Spleen (tissue), 11 donors: ENCODE measurements around the gene KATNAL1. TPM values are rescaled to one million over a fixed set of nuclear protein-coding genes. Genes with fewer than 3 reads are reported as not detected.

Source experiments
- DNase-seq: peaks from one replicate; pipeline ENCODE4 v3.0.0-alpha.2; 2020
- H3K27ac ChIP-seq, 8 donors: fragments of 200-600 bp; sonication (generic) in 7 of 8; 1 replicate in 4 of 8; 2 replicates in 4 of 8; pipeline versions ENCODE4 v1.5.0 to v1.8.0; 2016 to 2021; ENCODE audit warnings: inconsistent platforms in 4 of 8, mild to moderate bottlenecking in 4 of 8, moderate library complexity in 1 of 8
- H3K27me3 ChIP-seq, 7 donors: fragments of 200-600 bp; sonication (generic) in 6 of 7; replicated peaks in 1 of 7; 1 replicate in 4 of 7; 2 replicates in 3 of 7; pipeline versions ENCODE4 v1.5.0 to v1.8.0; 2016 to 2021; ENCODE audit warnings: inconsistent platforms in 3 of 7, mild to moderate bottlenecking in 1 of 7
- H3K36me3 ChIP-seq, 6 donors: fragments of 200-600 bp; sonication (generic) in 5 of 6; 1 replicate in 4 of 6; 2 replicates in 2 of 6; pipeline versions ENCODE4 v1.5.0 to v1.8.0; 2016 to 2021; ENCODE audit warnings: inconsistent platforms in 2 of 6
- H3K4me1 ChIP-seq, 6 donors: fragments of 200-600 bp; sonication (generic) in 5 of 6; 1 replicate in 3 of 6; 2 replicates in 3 of 6; pipeline versions ENCODE4 v1.5.0 to v1.8.0; 2016 to 2021; ENCODE audit warnings: inconsistent platforms in 3 of 6
- H3K4me3 ChIP-seq, 8 donors: fragments of 200-600 bp; sonication (generic) in 7 of 8; 1 replicate in 4 of 8; 2 replicates in 4 of 8; pipeline versions ENCODE4 v1.5.0 to v1.8.0; 2016 to 2021; ENCODE audit warnings: inconsistent platforms in 4 of 8, mild to moderate bottlenecking in 4 of 8, moderate library complexity in 2 of 8
- H3K9me3 ChIP-seq, 8 donors: fragments of 200-600 bp; sonication (generic) in 7 of 8; 1 replicate in 4 of 8; 2 replicates in 4 of 8; pipeline versions ENCODE4 v1.5.0 to v1.8.0; 2016 to 2021; ENCODE audit warnings: inconsistent platforms in 4 of 8
- POLR2A ChIP-seq, 3 donors: fragments of 450-650 bp; IDR thresholded peaks; one replicate each; pipeline ENCODE4 v1.5.1; 2017; ENCODE audit warnings: antibody characterized with exemption in 3 of 3, mild to moderate bottlenecking in 1 of 3
- POLR2AphosphoS5 ChIP-seq, 3 donors: sonication (generic); formaldehyde crosslinking; IDR thresholded peaks; one replicate each; pipeline ENCODE4 v1.5.1; 2017; ENCODE audit warnings: antibody characterized with exemption in 3 of 3
- WGBS, 5 donors: extraction: QIAGEN DNeasy Blood & Tissue Kit in 3 of 5; methylation state at CpG; one replicate each; pipeline versions ENCODE4 v1.1.5 to v1.1.7; 2013 to 2018; 5-methylcytosine and 5-hydroxymethylcytosine counted together
- intact Hi-C: fragments of 100-400 bp; cut with DNase I; formaldehyde crosslinking; loops from one replicate; pipeline ENCODE4 v1.15.0; 2023; ENCODE audit warnings: low total_unique reads
- polyA plus RNA-seq, 3 donors: library from polyadenylated mRNA; stranded (reverse); fragments of 200-250 nt; gene quantifications; one replicate each; pipeline ENCODE4 v1.2.1, GENCODE V29; 2013
- total RNA-seq, 7 donors: library from RNA; depleted of rRNA in 3 of 7; stranded (reverse); fragments of >200 nt in 3 of 7; fragmentation: NEBNext Ultra II Directional in 4 of 7; extraction: Animal tissue kit (Norgen Biotek cat#: 25700) in 4 of 7; gene quantifications; one replicate each; pipeline versions ENCODE4 v1.1.0 to v1.2.1, GENCODE V29; 2016 to 2021
- TF ChIP-seq, protein P1 (sequence below), 11 experiments: fragments of 200-600 bp in 7 of 11; fragments of 450-650 bp in 4 of 11; sonication (generic) in 4 of 11; IDR thresholded peaks in 8 of 11; conservative IDR thresholded peaks in 3 of 11; 1 replicate in 7 of 11; 2 replicates in 4 of 11; pipeline versions ENCODE4 v1.4.0 to v1.8.0; 2016 to 2021; ENCODE audit warnings: antibody characterized with exemption in 11 of 11, inconsistent platforms in 4 of 11, mild to moderate bottlenecking in 1 of 11
- donor health status: healthy with polysubstance abuse.
- donor health status: DM: no; HTN: no; CAD: no; lungs with moderate emphysema.
- donor health status: DM: no; HTN: no; CAD: no.
- donor health status: Bipolar disorder and iron deficiency.
- donor health status: healthy.
- donor health status: DM: no; HTN: no; CAD: no.
- donor health status: DM: yes; HTN: yes; CAD: no.

The KATNAL1 gene
- total and polyA plus RNA-seq, 10 donors, result 0.78 to 17.6 (median 9.5) TPM

DNA sequence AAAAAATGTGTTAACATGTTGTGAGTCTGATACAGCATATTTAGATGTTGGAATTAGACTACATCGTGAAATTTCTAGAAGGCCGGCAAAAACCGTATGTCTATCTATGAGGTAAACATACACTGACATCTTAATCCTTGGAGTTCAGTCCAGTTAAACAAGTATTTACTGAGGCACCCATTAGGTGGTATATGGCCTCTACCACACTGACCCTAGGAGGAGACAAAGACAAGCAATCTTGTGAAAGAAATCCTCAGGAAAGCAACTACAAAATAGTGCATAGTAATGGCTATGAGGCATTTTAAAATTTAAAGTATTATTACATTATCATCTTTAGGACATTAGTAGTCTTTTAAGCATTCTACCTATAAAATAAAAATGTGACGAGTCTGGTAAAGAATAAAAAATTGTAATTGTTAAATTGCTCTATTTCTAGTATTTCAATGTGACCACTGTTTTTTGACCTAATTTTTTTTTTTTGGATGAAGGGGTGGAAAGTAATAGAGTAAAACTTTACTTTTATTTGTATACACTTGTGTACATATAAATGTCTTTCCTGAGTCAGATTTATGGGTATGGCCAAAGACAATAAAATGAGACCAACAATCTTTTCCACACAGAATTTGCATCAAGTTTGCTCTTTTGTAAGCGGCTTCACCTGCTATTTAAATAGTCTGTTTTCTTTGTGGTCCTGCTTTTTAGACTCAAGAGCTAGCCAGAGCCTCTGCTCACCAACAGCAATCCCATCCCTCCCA lies 50.5 kb downstream of the KATNAL1 start:
- TF ChIP-seq, protein P1, sequence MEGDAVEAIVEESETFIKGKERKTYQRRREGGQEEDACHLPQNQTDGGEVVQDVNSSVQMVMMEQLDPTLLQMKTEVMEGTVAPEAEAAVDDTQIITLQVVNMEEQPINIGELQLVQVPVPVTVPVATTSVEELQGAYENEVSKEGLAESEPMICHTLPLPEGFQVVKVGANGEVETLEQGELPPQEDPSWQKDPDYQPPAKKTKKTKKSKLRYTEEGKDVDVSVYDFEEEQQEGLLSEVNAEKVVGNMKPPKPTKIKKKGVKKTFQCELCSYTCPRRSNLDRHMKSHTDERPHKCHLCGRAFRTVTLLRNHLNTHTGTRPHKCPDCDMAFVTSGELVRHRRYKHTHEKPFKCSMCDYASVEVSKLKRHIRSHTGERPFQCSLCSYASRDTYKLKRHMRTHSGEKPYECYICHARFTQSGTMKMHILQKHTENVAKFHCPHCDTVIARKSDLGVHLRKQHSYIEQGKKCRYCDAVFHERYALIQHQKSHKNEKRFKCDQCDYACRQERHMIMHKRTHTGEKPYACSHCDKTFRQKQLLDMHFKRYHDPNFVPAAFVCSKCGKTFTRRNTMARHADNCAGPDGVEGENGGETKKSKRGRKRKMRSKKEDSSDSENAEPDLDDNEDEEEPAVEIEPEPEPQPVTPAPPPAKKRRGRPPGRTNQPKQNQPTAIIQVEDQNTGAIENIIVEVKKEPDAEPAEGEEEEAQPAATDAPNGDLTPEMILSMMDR (IDR thresholded peaks at IDR 0.05 in 8 of 11, conservative IDR thresholded peaks at IDR 0.05 in 3 of 11), result no peak
- TF ChIP-seq POLR2AphosphoS5 (IDR thresholded peaks at IDR 0.05) (no peak), POLR2A (IDR thresholded peaks at IDR 0.05) (no peak)
- WGBS, 5 donors, result 92 to 100% (median 94%) methylated on average over 5 of the region's 5 CpGs
- H3K4me1 ChIP-seq, result peaks cover 0 to 10% (median 0%) of the 10 kb centered on the region in 6 donors

GRCh38 chr13:30255696-30256095 lies 51.7 kb downstream of the KATNAL1 start:
- WGBS, 5 donors, result 93 to 98% (median 96%) methylated on average over 1 of the region's 1 CpG
- no peak overlapping the region for H3K27ac ChIP-seq
- no peak overlapping the region for H3K4me3 ChIP-seq
- peaks cover 0 to 17% (median 0%) of the 10 kb centered on the region in 6 donors for H3K36me3 ChIP-seq
- H3K27me3 ChIP-seq, result no peaks in the 10 kb centered on the region
- H3K4me1 ChIP-seq, result peaks cover 0 to 10% (median 0%) of the 10 kb centered on the region in 6 donors
- no peaks in the 10 kb centered on the region for H3K9me3 ChIP-seq
- intact Hi-C loops, result no loop called here
- DNase-seq, result no peak
- no peak for TF ChIP-seq POLR2A (IDR thresholded peaks at IDR 0.05)
- no peak for TF ChIP-seq POLR2AphosphoS5 (IDR thresholded peaks at IDR 0.05)
- TF ChIP-seq, protein P1 (IDR thresholded peaks at IDR 0.05 in 8 of 11, conservative IDR thresholded peaks at IDR 0.05 in 3 of 11), result peak in 3 of 11 experiments; percentile 1 to 15 (median 11)

More for the DNA sequence above, 50.5 kb downstream of the KATNAL1 start:
- no peak overlapping the region for H3K4me3 ChIP-seq
- intact Hi-C loops, result no loop called here
- no peaks in the 10 kb centered on the region for H3K27me3 ChIP-seq
- no peak overlapping the region for H3K27ac ChIP-seq
- peaks cover 0 to 17% (median 0%) of the 10 kb centered on the region in 6 donors for H3K36me3 ChIP-seq
- no peaks in the 10 kb centered on the region for H3K9me3 ChIP-seq
- no peak for DNase-seq

GRCh38 chr13:30253830-30254229 lies 53.5 kb downstream of the KATNAL1 start:
- DNase-seq, result no peak
- H3K27me3 ChIP-seq, result no peaks in the 10 kb centered on the region
- WGBS, 5 donors, result 85 to 91% (median 87%) methylated on average over 7 of the region's 7 CpGs
- peaks cover 0 to 28% (median 0%) of the 10 kb centered on the region in 6 donors for H3K36me3 ChIP-seq
- H3K4me3 ChIP-seq, result no peak overlapping the region
- peaks cover 0 to 12% (median 12%) of the 10 kb centered on the region in 8 donors for H3K9me3 ChIP-seq
- TF ChIP-seq POLR2A (IDR thresholded peaks at IDR 0.05) (no peak), POLR2AphosphoS5 (IDR thresholded peaks at IDR 0.05) (no peak)
- TF ChIP-seq, protein P1 (IDR thresholded peaks at IDR 0.05 in 8 of 11, conservative IDR thresholded peaks at IDR 0.05 in 3 of 11), result no peak
- intact Hi-C loops, result no loop called here
- H3K4me1 ChIP-seq, result peaks cover 0 to 10% (median 0%) of the 10 kb centered on the region in 6 donors
- H3K27ac ChIP-seq, result no peak overlapping the region

GRCh38 chr13:30247406-30247805 lies 59.9 kb downstream of the KATNAL1 start:
- H3K36me3 ChIP-seq, result peaks cover 0 to 15% (median 0%) of the 10 kb centered on the region in 6 donors
- WGBS, 5 donors, result 94 to 99% (median 96%) methylated on average over 2 of the region's 2 CpGs

More at GRCh38 chr13:30247406-30247805, 59.9 kb downstream of the KATNAL1 start:
- Histone ChIP-seq H3K4me1 (no peaks in the 10 kb centered on the region), H3K4me3 (no peak overlapping the region), H3K27ac (no peak overlapping the region), H3K9me3 (peaks cover 0 to 23% (median 17%) of the 10 kb centered on the region in 8 donors), H3K27me3 (no peaks in the 10 kb centered on the region)
- intact Hi-C loops, result no loop called here
- TF ChIP-seq, protein P1 (IDR thresholded peaks at IDR 0.05 in 8 of 11, conservative IDR thresholded peaks at IDR 0.05 in 3 of 11), result no peak
- TF ChIP-seq POLR2AphosphoS5 (IDR thresholded peaks at IDR 0.05) (no peak), POLR2A (IDR thresholded peaks at IDR 0.05) (no peak)
- no peak for DNase-seq
